ENCODE measurements around the gene ZC3H18. TPM values are rescaled to one million over a fixed set of nuclear protein-coding genes. Genes with fewer than 3 reads are reported as not detected.

The ZC3H18 gene
- total RNA-seq, 1 experiment from 2014 or later, result 57.8 TPM

DNA sequence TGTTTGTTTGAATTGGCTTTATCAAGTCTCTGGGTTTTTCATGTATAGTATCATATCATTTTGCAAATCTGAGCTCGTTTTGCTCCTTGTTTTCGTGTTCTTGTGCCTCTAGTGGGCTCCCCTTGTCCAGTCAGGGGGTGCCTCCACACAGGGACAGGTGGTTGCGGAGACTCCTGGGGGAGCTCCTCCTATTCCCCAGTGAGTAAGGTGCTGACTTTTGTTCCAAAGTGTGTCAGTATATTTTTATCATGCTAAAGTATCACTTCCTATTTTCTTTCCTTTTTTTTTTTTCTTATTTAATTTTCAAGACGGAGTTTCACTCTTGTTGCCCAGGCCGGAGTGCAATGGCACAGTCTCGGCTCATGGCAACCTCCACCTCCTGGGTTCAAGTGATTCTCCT is 37.9 kb downstream of the ZC3H18 start:
- peaks cover 26 to 46% of the 10 kb centered on the region in 2 experiments; a peak in 3 of 4 replicates for H3K36me3 ChIP-seq (ENCODE audit: control insufficient read depth in 1 of 2, insufficient read depth in 2 of 2, low read length in 2 of 2)
- no peak overlapping the region for H3K9ac ChIP-seq (ENCODE audit: low read length)
- no peak overlapping the region for H3K27ac ChIP-seq (ENCODE audit: low read depth, low read length)
- no peak overlapping the region for H3K4me3 ChIP-seq (replicated peaks in 1 of 2; ENCODE audit: low read depth in 1 of 2, low read length in 2 of 2)
- no peak for ATAC-seq
- peaks cover 27% of the 10 kb centered on the region for H3K79me2 ChIP-seq (ENCODE audit: insufficient read depth, low read length)
- peaks cover 2% of the 10 kb centered on the region; the same call in 1 of the 2 replicates for H4K20me1 ChIP-seq (ENCODE audit: insufficient read depth)
- no peaks in the 10 kb centered on the region for H3K9me2 ChIP-seq (ENCODE audit: insufficient read depth)
- no peaks in the 10 kb centered on the region for H3K4me1 ChIP-seq (ENCODE audit: control insufficient read depth in 1 of 2, insufficient read depth in 2 of 2, low read length in 2 of 2)
- no peaks in the 10 kb centered on the region for H3K27me3 ChIP-seq (ENCODE audit: insufficient read depth, low read length)
- no peak overlapping the region for H3K4me2 ChIP-seq (ENCODE audit: low read length)
- H3K9me3 ChIP-seq (ENCODE audit: control insufficient read depth in 1 of 2, insufficient read depth in 1 of 2, low read depth in 1 of 2, low read length in 2 of 2), result no peaks in the 10 kb centered on the region
- intact Hi-C loops (cut with micrococcal nuclease), result no loop called here
- ChIA-PET RAD21 (ENCODE audit: low non-redundant PET in 1 of 2, low total read pairs in 2 of 2, uncharacterized antibody in 2 of 2, unreplicated experiment in 2 of 2) (no interaction called here), CTCF (no interaction called here), POLR2A (no interaction called here)
- TF ChIP-seq CBX3 (IDR thresholded peaks at IDR 0.05; ENCODE audit: low read depth), result no peak
- no peak for TF ChIP-seq YY1 (IDR thresholded peaks at IDR 0.05; ENCODE audit: extremely low read depth, insufficient replicate concordance, low read depth, low read length)
- TF ChIP-seq ZFX (IDR thresholded peaks at IDR 0.05), result no peak
- TF ChIP-seq, protein P1, sequence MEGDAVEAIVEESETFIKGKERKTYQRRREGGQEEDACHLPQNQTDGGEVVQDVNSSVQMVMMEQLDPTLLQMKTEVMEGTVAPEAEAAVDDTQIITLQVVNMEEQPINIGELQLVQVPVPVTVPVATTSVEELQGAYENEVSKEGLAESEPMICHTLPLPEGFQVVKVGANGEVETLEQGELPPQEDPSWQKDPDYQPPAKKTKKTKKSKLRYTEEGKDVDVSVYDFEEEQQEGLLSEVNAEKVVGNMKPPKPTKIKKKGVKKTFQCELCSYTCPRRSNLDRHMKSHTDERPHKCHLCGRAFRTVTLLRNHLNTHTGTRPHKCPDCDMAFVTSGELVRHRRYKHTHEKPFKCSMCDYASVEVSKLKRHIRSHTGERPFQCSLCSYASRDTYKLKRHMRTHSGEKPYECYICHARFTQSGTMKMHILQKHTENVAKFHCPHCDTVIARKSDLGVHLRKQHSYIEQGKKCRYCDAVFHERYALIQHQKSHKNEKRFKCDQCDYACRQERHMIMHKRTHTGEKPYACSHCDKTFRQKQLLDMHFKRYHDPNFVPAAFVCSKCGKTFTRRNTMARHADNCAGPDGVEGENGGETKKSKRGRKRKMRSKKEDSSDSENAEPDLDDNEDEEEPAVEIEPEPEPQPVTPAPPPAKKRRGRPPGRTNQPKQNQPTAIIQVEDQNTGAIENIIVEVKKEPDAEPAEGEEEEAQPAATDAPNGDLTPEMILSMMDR (IDR thresholded peaks at IDR 0.05 in 2 of 3, conservative IDR thresholded peaks at IDR 0.05 in 1 of 3; ENCODE audit: borderline replicate concordance in 1 of 3, insufficient read depth in 1 of 3, low read depth in 2 of 3, low read length in 2 of 3), result no peak
- no peak for TF ChIP-seq EZH2 (IDR thresholded peaks at IDR 0.05)
- no peak for TF ChIP-seq ZNF274 (IDR thresholded peaks at IDR 0.05; ENCODE audit: low read depth, low read length)
- TF ChIP-seq, protein P2, sequence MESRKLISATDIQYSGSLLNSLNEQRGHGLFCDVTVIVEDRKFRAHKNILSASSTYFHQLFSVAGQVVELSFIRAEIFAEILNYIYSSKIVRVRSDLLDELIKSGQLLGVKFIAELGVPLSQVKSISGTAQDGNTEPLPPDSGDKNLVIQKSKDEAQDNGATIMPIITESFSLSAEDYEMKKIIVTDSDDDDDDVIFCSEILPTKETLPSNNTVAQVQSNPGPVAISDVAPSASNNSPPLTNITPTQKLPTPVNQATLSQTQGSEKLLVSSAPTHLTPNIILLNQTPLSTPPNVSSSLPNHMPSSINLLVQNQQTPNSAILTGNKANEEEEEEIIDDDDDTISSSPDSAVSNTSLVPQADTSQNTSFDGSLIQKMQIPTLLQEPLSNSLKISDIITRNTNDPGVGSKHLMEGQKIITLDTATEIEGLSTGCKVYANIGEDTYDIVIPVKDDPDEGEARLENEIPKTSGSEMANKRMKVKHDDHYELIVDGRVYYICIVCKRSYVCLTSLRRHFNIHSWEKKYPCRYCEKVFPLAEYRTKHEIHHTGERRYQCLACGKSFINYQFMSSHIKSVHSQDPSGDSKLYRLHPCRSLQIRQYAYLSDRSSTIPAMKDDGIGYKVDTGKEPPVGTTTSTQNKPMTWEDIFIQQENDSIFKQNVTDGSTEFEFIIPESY (IDR thresholded peaks at IDR 0.05; ENCODE audit: extremely low read depth, insufficient replicate concordance, low read length), result no peak
- no peak for TF ChIP-seq EGR1 (IDR thresholded peaks at IDR 0.05; ENCODE audit: low read depth)
- TF ChIP-seq, protein P3, sequence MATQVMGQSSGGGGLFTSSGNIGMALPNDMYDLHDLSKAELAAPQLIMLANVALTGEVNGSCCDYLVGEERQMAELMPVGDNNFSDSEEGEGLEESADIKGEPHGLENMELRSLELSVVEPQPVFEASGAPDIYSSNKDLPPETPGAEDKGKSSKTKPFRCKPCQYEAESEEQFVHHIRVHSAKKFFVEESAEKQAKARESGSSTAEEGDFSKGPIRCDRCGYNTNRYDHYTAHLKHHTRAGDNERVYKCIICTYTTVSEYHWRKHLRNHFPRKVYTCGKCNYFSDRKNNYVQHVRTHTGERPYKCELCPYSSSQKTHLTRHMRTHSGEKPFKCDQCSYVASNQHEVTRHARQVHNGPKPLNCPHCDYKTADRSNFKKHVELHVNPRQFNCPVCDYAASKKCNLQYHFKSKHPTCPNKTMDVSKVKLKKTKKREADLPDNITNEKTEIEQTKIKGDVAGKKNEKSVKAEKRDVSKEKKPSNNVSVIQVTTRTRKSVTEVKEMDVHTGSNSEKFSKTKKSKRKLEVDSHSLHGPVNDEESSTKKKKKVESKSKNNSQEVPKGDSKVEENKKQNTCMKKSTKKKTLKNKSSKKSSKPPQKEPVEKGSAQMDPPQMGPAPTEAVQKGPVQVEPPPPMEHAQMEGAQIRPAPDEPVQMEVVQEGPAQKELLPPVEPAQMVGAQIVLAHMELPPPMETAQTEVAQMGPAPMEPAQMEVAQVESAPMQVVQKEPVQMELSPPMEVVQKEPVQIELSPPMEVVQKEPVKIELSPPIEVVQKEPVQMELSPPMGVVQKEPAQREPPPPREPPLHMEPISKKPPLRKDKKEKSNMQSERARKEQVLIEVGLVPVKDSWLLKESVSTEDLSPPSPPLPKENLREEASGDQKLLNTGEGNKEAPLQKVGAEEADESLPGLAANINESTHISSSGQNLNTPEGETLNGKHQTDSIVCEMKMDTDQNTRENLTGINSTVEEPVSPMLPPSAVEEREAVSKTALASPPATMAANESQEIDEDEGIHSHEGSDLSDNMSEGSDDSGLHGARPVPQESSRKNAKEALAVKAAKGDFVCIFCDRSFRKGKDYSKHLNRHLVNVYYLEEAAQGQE (IDR thresholded peaks at IDR 0.05; ENCODE audit: low read depth), result no peak
- TF ChIP-seq FOSL1 (IDR thresholded peaks at IDR 0.05; ENCODE audit: low read depth), result no peak
- TF ChIP-seq, protein P4, sequence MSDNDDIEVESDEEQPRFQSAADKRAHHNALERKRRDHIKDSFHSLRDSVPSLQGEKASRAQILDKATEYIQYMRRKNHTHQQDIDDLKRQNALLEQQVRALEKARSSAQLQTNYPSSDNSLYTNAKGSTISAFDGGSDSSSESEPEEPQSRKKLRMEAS (IDR thresholded peaks at IDR 0.05), result no peak
- TF ChIP-seq ELF1 (IDR thresholded peaks at IDR 0.05; ENCODE audit: borderline replicate concordance, low read depth), result no peak
- TF ChIP-seq, protein P5, sequence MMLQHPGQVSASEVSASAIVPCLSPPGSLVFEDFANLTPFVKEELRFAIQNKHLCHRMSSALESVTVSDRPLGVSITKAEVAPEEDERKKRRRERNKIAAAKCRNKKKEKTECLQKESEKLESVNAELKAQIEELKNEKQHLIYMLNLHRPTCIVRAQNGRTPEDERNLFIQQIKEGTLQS (IDR thresholded peaks at IDR 0.05), result no peak
- TF ChIP-seq CEBPB (IDR thresholded peaks at IDR 0.05; ENCODE audit: low read depth), result no peak
- TF ChIP-seq SRF (IDR thresholded peaks at IDR 0.05; ENCODE audit: low read depth), result no peak
- no peak for TF ChIP-seq JUND (IDR thresholded peaks at IDR 0.05)
- no peak for TF ChIP-seq POLR2A (IDR thresholded peaks at IDR 0.05; ENCODE audit: borderline replicate concordance, extremely low read depth, insufficient read depth, insufficient read length)
- BruUV-seq (replicated peaks), result no TSS peak
- no peak for DNase-seq (ENCODE audit: low read depth, low spot score)
- H2AFZ ChIP-seq (ENCODE audit: low read depth, low read length, poor library complexity, severe bottlenecking), result no peak overlapping the region
